Measurements from ENCODE around the gene DNAH8.

Gene DNAH8

DNA sequence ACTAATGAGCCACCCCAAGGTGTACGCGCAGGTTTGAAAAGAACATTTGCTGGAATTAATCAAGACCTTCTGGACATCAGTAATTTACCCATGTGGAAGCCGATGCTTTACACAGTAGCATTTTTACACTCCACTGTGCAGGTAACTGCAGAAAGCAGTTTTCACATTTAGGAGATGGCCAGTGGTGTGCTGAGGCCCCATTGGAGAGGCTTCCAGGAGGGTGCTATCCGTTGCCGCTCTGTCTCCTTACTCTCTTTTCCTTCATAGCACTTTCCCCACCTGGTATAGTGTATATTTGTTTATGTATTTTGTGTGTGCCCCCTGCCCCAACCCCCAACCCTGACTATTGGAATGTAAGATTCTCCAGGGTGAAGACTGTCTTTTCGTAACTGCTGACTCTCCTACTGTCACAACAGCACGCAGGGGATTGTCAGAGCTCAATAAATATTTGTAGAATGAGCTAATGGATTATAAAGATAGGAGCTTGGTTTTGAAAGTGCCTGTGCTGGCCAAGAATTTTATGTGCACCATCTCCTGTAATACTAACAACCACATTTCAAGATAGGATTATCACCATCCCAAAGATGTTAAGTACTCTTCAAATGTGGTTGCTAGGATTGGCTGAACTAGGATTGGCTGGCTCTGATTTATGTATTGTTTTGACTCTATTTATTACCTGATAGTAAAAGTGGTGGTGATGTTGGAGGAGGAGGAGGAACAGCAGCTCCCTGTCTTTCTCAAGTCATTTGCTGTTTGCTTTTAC lies 259.5 kb downstream of the DNAH8 start:
- no peak for DNase-seq (ENCODE audit: low spot score)

GRCh38 chr6:38975621-38976049 lies 260.5 kb downstream of the DNAH8 start:
- no peak for DNase-seq (ENCODE audit: low spot score)

DNA sequence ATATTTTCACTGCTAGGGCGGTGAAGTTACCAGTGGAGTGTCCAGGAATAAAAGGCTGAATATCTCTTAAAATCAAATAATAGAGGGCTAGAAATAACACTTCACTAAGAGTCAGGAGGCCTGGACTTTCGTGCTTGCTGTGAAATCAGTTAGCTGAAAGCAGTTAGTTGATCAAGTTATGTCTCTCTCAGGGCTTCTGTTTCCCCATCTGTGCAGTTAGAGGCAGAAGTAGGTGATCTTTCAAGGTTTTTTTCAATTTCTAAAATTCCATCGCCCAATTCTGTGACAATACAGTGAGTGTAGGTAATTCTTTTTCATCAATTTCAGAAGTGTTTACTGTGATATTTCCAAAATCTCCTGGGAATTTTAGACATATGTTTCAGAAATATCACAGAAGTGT lies 260.9 kb downstream of the DNAH8 start:
- DNase-seq (ENCODE audit: low spot score) = no peak

DNA sequence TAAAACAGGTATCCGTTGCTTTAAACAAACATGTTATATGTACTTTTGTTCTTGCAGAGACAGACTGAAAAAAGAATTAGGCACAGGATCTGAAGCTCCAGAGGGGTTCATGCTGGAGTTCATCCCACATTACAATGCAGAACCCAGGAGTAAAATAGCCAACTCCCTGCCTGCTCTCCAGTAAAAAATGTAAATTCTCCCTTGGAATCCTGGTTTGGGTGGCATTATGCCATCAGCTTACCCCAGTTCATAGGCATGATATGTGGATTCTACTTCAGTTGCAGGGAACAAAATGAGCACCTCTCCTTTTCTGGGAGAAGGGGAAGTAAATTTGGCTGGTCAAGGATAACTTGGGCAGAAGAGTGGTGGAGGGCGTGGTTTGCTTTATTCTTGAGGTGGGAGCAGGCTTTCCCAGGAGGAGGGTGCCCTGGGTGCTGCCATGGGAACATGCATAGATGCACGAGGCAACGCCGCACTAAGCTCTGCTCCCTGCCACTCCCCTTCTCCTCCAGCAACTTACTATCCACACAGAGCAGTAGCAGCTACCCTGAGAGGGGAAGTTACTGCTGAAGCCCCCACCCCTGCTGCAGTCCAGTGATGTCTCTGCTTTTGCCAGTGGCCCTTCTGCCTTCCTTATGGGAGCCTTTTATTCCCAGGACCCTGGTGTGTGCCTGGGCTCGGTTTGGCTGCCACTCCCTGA lies 261.8 kb downstream of the DNAH8 start:
- DNase-seq (ENCODE audit: low spot score) = no peak

DNA sequence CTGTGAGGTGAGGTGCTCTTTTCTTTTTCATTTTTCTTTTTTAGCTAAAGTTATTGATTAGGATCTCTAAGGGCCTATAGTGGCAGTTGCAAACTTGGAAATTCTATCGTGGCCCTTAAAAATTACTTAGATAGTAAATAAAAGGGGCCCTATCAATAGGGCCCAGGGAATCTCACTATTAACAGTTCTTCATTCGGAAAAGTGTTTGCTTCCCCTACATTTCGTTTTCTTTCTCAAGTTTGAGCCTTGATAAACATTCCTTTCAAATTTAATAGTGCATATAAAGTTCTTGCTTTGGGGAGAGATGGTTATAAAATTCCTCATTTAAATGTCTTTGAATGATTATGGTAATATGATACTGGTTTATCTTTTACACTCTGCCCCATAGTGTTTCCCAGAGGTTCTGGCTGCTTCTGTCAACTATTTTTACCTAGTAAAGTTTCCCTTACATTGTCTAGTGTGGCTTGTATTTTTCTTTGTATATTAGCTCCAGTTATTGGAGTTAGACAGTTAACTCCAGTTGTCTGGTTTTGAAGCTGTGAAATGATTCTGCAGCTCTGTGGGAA lies 263.1 kb downstream of the DNAH8 start:
- DNase-seq (ENCODE audit: low spot score) = no peak

GRCh38 chr6:38982470-38982869 lies 267.4 kb downstream of the DNAH8 start:
- DNase-seq (ENCODE audit: low spot score) = peak; percentile 73

- DNase-seq (ENCODE audit: low spot score) = peak; percentile 31
Measured at GRCh38 chr6:38984723-38985122, 269.6 kb downstream of the DNAH8 start.

GRCh38 chr6:38985839-38986238 lies 270.7 kb downstream of the DNAH8 start:
- no peak for DNase-seq (ENCODE audit: low spot score)

GRCh38 chr6:38987503-38987902 lies 272.4 kb downstream of the DNAH8 start:
- no peak for DNase-seq (ENCODE audit: low spot score)

GRCh38 chr6:38988736-38989449 lies 273.8 kb downstream of the DNAH8 start:
- no peak for DNase-seq (ENCODE audit: low spot score)

- no peak for DNase-seq (ENCODE audit: low spot score)
Measured at GRCh38 chr6:38990475-38990874, 275.4 kb downstream of the DNAH8 start.

GRCh38 chr6:38996676-38997075 lies 281.6 kb downstream of the DNAH8 start:
- no peak for DNase-seq (ENCODE audit: low spot score)

GRCh38 chr6:38997128-38997761 lies 282.1 kb downstream of the DNAH8 start:
- peak; percentile 65 for DNase-seq (ENCODE audit: low spot score)

GRCh38 chr6:39003072-39003471 lies 288.0 kb downstream of the DNAH8 start:
- peak; percentile 46 for DNase-seq (ENCODE audit: low spot score)

DNA sequence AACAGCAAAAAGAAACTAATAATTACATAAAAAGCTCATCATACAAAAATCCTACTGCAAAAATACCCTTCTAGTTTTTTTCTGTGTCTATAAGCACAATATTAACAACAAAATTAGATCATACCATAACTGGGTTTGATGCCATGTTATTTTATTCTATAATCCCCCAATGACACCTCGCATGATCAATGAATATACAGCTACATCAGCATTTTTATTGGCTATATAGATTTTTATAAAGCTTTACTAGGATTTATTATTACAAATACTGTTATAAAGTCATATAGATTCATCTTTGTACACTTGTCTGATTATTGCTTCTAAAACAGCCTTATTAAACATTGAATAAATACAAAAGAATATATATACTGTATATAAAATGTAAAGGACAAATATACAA lies 288.4 kb downstream of the DNAH8 start:
- DNase-seq (ENCODE audit: low spot score) = no peak

DNA sequence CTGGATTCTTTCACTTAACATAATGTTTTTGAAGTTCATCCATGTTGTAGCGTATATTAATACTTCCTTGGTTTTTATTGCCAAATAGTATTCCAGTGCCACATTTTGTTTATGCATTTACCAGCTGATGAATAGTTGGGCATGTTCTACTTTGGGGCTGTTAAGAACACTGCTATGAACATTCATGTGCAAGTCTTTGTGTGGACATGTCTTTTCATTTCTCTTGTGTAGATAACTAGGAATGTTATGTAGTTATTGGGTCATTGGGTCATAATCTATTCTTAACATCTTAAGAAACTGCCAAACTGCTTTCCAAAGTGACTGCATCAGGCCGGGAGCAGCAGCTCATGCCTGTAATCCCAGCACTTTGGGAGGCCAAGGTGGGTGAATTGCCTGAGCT lies 289.7 kb downstream of the DNAH8 start:
- DNase-seq (ENCODE audit: low spot score) = no peak

- no peak for DNase-seq (ENCODE audit: low spot score)
Measured at GRCh38 chr6:39005774-39006173, 290.7 kb downstream of the DNAH8 start.

DNA sequence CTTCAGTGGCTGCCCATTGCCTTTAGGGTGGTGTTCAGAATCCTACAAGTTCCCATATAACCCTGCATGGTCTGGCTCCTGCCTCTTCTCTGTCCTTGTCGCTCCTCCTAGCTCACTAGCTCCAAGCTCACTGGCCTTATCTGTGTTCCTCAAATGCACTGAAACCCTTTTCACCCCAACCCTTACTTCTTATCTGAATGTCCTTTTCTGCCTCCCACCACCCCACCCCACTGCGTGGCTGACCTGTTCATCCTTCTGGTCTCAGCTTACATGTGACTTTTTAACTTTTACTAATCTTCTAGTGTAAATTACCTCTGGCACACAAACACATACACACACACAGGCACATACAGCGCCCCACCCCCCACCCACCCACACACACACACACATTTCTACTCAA lies 292.5 kb downstream of the DNAH8 start:
- no peak for DNase-seq (ENCODE audit: low spot score)

DNA sequence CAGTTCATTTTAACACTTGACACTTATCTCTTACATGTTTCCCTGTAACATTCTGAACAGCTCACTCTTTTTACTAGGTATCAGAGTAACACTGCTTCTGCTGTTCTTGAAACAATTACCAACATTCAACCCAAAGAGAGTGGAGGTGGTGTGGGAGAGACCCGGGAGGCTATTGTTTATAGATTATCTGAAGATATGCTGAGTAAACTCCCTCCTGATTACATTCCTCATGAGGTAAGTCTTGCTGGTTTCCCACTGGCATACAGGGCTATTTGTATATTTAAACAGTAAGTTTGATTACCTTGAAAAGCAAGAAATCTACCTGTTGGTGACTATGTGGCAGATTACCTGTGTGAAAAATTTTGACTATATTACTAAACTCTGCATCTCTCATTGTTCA lies 293.6 kb downstream of the DNAH8 start:
- DNase-seq (ENCODE audit: low spot score) = no peak

- no peak for DNase-seq (ENCODE audit: low spot score)
Measured at GRCh38 chr6:39009476-39009875, 294.4 kb downstream of the DNAH8 start.

DNA sequence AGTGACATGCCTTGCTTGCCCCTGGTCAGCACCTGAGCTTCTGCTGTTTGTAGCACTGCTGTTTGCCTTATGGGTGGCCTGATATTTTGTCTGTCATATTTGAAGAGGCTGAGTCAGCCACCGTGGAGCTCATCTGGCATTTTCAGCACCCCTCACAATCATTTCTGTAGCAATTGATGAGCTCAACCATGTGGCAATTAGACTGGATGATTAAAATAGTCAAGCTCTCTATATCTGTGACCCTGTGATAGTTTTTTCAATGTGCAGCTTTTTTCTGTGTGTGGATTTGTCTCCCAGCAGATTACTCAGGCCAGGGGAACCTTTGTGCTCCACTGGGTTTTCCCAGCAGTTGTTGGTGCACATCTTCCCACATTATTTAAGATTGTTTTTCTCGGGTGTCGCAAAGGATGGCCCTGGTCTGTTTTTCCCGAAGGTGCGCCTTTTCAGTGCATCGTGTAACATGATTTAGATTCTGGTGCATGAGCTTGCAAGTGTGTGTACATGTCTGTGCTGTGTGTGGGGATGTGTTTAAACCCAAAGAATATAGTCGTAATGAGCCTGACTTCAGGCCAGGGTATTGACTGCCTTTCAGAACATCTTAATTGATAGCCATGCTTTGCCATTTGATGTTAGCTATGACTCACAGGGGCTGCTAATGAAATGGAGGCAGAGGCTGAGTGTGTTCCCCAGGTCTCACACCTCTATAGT lies 301.9 kb downstream of the DNAH8 start:
- no peak for DNase-seq (ENCODE audit: low spot score)

DNA sequence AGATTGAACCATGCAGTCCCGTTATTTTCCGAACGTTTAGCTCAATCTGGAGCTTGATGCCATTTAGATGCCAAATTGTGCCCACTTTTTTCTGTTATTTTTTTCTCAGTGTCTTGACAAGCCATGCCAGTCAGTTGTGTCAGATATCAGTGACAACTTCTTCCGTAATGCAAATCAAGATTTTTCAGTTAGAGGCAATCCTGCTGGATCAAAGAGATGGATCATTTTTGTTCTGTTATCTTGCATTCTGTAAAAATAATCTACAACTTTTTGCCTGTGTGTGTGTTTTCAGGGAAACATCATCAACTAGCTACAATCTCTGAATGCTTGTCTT lies 302.4 kb downstream of the DNAH8 start:
- no peak for DNase-seq (ENCODE audit: low spot score)

Measured in iPS-NIHi11 (cell line).